CD4-positive, alpha-beta T cell treated with Interleukin-10 for 1 hour (primary cell): ENCODE measurements around the gene ERVK3-1.
A peak's percentile ranks its signal among the peaks of the same experiment; 100 is the strongest.
"Not testable (repeated sequence)": the region's sequence is repeated elsewhere in the genome, so short reads cannot be mapped to it uniquely, and the experiment has no call there.

ENCODE experiments used
- DNase-seq: peaks from one replicate; pipeline ENCODE4 v3.0.0-alpha.2; 2020

Gene ERVK3-1

GRCh38 chr19:58305065-58305931, at the start of gene ERVK3-1:
TSS of gene ERVK3-1 (plus strand) at chr19:58305377. CDS start at chr19:58312169, 6,792 bp downstream.
- DNase-seq = peak; percentile 96

GRCh38 chr19:58258259-58258658, 46.9 kb upstream of the ERVK3-1 start:
- DNase-seq = not testable (repeated sequence)

GRCh38 chr19:58261600-58261967, 43.6 kb upstream of the ERVK3-1 start:
- no peak for DNase-seq

GRCh38 chr19:58261968-58262921, 42.9 kb upstream of the ERVK3-1 start:
- no peak for DNase-seq

- DNase-seq = no peak
These were observed 42.3 kb upstream of the ERVK3-1 start for GRCh38 chr19:58262922-58263296.

- DNase-seq = no peak
These were observed 40.1 kb upstream of the ERVK3-1 start for GRCh38 chr19:58265100-58265499.

GRCh38 chr19:58268344-58268743, 36.8 kb upstream of the ERVK3-1 start:
- DNase-seq = no peak

- no peak for DNase-seq
These were observed 30.4 kb upstream of the ERVK3-1 start for GRCh38 chr19:58274771-58275201.

- no peak for DNase-seq
These were observed 29.6 kb upstream of the ERVK3-1 start for GRCh38 chr19:58275564-58275963.

- no peak for DNase-seq
These were observed 28.0 kb upstream of the ERVK3-1 start for GRCh38 chr19:58277197-58277596.

- DNase-seq = no peak
These were observed 27.2 kb upstream of the ERVK3-1 start for GRCh38 chr19:58277748-58278540.

GRCh38 chr19:58278541-58279041, 26.6 kb upstream of the ERVK3-1 start, which contains the start of gene ZNF8:
TSS of gene ZNF8 (plus strand) at chr19:58278955. CDS start at chr19:58279082, 127 bp downstream.
- DNase-seq = peak; percentile 98

- DNase-seq = peak; percentile 42
These were observed 25.9 kb upstream of the ERVK3-1 start for GRCh38 chr19:58279042-58279924.

- no peak for DNase-seq
These were observed 25.3 kb upstream of the ERVK3-1 start for GRCh38 chr19:58279925-58280316.

GRCh38 chr19:58284199-58284598, 21.0 kb upstream of the ERVK3-1 start:
- no peak for DNase-seq

- no peak for DNase-seq
These were observed 13.2 kb upstream of the ERVK3-1 start for GRCh38 chr19:58291943-58292342.

- DNase-seq = no peak
These were observed 10.3 kb upstream of the ERVK3-1 start for GRCh38 chr19:58294743-58295374.

GRCh38 chr19:58296104-58296503, 9.1 kb upstream of the ERVK3-1 start:
- no peak for DNase-seq

GRCh38 chr19:58300620-58301019, 4.6 kb upstream of the ERVK3-1 start:
- DNase-seq = no peak

GRCh38 chr19:58304255-58304654, 922 bp upstream of the ERVK3-1 start:
- no peak for DNase-seq

GRCh38 chr19:58304748-58305064, 471 bp upstream of the ERVK3-1 start:
- no peak for DNase-seq
